GM21515 (cell line): ENCODE results near the gene CERS6.

Experiments used
- ATAC-seq: cut with Tn5 transposase; IDR thresholded peaks from one replicate; pipeline ENCODE4 v1.9.1; 2021; ENCODE audit not compliant: unreplicated experiment

The CERS6 gene

DNA sequence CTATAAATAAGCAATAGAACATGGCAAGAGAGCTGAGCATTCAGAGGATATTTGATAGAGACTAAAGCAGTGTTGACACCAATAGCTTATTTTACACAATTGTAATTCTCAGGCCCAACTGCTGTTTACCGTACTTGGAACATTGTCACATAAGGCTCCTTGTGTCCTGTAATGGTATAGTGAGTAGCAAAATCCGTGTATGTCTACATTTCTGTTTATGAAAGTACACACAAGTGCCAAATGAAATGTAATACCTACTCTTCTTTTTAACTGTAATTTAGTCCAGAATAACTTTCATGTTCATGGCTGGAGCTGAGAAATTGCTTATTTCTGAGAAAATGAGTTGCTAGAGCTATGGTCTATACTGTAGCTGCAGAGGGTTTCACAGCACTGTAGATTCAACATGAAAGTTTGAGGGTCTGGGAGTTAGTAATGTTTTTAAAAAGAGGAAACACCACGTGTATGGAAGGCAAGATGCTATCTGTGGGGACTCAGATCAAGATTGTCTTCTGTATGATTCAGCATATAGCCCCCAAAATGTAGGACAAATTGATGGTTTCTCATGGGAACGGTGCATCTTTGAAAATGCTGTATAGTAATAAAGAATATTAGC lies 236.2 kb downstream of the CERS6 start:
- no peak for ATAC-seq

DNA sequence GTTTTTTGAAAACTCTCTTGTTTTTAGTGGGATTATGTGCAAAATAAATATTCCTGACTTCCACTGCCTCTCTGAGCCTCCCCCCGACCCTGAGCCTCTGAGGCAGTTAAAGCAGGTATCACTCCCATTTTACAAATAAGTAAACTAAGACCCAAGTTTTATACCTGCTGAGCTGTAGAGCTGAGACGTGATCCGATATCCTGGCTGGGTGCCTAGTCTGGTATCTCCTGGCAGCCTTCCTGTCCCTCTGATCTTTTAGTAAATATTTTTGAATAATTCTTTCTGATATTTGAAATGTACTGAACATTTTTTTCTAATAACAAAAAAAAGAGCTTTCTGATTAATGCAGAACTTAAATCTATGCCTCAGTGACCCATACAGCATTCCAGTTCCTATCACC lies 238.1 kb downstream of the CERS6 start:
- no peak for ATAC-seq

DNA sequence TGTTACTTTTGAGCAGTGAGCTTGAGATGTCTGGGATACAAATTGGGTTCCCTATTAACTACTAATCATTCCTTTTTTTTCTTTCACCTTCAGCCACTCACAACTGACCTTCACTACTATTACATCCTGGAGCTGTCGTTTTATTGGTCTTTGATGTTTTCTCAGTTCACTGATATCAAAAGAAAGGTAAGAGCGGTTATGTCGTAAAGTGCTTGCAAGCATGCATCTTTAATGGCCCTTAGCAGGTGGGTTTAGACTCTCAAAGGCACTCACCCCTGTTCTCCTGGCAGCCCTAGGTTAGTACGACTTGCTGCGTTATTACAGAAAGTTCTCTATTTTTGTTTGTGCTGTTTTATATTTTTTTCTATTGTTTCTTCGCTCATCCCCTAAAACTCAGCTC lies 238.8 kb downstream of the CERS6 start:
- no peak for ATAC-seq

DNA sequence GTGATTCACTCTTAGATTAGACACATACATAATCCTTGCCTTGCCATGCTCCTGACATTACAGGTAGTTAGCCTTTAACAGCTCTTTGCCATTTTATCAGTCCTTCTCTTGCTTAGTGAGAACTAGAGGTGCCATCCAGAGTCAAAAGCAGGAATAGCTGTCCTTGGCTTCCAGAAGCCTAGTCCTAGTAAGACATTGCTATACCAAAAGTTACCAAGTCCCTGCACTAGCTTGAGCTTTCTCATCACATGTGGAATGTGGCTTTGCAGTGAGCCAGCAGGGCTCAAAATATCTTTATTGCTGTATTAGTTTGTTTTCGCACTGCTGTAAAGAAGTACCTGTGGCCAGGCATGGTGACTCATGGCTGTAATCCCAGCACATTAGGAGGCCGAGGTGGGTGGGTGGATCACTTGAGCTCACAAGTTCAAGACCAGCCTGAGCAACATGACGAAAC lies 241.6 kb downstream of the CERS6 start:
- ATAC-seq: no peak

DNA sequence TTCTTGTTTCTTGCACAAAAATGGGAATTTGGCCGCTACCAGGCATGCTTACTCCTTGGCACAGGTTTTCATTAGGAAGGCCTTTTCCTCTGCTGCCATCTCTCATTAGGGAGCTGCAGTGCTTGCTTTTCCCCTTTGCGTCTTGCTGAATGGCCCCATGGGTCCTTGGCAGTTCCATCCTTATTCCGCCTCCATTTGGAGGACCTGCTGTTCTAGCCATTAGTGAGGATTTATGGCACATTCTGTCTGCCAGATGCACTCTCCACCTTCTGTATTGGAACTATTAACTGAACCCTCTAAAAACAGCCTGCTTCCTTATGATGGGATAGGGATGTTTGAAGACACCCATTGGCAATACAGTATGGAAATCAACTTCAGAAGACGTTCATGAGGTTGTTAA lies 242.9 kb downstream of the CERS6 start:
- ATAC-seq: no peak

DNA sequence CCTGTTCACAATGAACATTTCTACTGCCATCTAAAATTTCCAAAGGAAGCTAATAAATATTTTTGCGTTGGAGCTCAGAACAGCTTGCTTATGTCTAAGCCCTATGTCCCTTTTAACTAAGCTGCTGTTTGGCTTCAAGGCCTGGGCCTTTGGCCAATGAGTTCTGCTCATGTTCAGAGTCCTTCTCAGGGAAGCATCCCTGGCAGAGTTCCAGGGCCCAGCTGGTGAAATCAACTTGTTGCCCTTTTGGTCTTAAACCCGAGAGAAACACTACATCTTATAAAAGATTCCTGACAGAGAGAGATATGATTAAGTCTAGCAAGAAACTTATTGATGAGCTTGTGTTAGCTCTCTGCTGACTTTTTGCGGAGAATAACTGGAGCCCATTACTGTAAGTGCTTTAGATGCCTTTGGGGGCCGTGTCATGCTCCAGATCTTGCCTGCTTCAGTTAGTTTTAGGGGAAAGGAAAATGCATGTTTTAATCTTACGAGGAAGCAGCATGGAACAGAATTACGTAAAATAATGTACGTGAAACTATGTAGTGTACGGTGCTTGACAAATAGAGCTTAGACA lies 243.9 kb downstream of the CERS6 start:
- no peak for ATAC-seq

DNA sequence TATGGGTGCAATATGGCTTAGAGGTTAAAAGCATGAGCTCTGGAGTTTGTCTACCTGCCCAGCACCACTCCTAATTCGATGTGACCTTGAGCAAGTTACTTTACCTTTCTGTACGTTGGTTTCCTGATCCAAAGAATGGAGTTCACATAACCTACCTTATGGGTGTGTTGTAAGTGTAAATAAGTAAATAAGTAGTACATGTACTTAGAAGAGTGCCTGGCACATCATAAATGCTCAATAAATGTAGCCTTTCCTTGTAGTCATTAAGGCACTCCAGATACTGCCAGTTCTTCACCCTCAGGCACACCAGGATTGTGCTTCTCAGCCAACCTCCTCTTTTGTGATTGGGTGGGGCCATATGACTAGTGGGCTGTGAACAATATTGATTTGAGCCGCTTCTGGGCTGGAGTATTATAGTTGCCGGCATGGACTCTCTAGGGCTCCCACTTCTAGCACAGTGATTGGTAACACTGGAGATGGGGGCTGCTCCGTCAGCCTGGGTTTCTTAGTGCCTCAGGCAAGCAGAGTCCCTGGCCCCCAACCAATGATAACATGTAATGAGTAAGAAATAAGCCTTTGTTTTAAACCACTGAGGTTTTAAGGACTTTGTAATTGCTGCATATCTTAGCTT lies 244.7 kb downstream of the CERS6 start:
- ATAC-seq: no peak

DNA sequence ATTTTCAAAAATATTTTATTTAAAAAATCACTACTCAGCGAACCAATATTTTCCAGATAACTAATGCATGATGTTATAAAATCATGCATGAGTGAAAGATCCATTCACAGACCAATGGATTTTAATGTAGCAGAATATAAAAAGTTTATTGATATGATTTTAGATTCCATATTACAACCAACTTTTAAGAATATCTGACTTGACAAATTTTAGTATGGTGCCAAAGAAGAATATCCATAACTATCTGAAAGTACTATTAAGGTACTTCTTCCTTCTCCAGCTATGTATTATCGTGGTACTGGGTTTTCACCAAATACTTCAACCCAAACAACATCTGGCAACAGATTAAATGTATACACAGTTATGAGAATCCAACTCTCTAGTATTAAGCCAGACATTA lies 246.5 kb downstream of the CERS6 start:
- ATAC-seq: no peak

DNA sequence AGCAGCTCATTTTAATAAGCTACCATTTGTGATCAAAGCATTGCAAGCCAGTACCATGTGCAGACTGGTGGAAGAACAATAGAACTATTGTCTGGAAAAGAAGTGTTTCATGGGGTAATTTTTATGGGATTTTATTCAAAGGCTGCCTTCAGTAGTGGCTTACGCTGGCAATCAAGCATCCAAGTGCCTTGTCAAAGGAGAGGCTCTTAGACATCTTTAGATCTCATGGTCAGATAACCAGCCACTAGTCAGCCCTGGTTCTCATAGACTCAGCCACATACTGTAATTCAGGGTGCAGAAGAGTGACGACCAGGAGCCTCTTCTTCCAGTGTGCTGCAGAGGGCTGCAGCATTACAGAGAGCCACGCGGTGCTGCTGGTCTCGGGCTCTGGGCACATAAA lies 247.9 kb downstream of the CERS6 start:
- ATAC-seq: no peak

DNA sequence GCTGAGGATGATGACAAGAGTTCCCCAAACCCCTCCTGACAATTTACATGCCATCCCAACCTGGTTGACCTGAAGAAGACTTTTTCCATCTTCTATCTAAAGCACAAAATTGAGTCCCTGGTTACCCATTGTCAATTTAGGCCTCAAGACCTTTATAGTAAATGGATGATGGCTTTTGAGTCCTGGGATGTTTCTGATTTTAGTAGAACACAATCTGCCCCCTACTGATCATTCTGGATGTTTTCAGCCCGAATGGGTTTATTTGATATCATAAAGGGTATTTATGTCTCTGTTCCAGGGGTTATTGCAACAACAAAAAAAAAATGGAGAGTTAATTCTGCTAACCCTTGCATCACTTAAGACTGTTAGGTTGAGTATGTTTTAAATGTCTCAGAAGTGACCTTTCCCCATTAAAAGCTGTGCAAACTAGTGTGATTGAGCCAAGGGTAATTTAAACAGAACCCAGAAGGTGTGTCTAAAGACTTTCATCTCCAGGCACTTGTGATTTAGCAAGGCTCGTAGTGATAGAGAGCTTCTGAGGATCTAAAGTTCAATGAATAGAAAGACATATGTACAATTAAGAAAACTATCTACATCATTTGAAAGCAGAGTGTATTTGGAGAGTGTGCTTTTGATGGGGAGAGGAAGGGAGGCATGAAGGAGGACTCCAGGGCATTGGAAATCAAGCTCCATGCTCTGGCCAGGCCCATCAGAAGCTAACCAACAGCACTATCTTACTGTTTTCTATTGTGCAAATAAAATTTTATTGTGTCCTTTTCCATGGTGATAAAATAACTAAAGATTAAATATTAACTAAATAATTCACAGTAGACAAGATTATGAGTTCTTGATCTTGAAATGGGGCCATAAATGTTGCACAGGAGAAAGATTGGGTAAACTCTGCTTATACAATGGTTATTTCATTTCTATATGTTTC lies 249.7 kb downstream of the CERS6 start:
- no peak for ATAC-seq

DNA sequence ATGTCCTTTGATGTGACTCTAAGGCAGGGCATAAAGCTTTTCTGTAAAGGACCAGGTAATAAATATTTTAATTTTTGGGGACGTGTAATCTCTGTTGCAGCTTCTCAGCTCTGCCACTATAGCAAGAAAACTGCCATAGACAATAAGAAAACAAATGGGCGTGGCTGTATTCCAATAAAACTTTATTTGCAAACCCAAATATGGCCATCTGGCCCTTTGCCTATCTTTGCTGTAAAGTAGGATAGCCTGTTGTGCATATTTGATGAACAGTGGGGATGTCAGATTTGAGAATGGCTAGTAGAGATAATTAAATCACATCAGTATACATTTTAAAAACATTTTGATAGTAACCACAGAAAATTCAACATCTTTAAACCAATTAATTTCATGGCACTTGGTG lies 250.7 kb downstream of the CERS6 start:
- ATAC-seq: no peak

DNA sequence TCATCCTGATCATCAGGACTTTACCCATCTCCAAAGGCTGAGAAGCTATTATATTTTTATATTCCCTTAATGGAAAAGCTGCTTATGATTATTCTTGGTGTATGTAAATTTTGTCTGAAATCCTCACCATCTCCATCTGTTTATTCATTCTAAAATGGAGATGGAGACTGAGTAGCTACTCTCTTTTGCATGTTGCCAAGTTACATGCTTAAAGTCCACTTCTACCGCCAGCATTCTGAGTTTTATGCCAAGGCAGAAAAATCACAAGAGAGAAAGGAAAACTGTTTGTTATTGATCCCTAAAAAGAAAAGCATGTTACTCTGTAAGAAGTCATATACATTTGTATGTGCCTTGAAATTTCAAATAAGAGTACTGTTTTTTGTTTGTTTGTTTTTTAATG lies 252.0 kb downstream of the CERS6 start:
- no peak for ATAC-seq

DNA sequence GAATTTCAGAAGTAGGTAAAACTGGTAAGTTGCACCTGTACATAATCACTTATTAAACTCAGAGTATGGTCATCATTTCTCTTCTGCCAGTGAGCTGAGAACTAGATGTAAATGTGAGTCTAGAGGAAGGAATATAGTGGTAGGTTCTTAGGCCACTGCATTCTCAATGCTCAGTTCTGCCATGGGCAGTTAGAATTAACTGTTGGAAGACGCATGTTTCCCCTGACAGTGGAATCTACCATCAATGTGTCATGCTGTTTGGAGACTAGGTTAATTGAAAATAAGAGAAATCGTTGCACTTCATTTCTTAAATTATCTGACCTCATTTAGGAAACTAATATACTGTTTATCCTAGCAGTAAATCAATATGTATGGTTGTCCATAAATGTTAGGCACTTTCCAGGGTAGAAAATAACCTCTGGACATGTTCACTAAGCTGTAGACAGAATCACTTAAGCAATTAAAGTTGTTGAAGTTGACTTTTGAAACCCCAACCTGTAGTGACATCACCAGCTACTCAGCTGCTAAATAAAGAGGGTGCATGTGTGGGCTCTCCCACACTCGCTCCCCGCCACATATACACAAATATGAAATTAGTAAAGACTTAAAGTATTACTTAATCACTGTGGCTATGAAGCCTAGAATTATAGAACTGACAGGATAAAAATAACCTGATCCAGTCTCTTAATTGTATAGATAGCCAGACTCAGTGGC lies 254.8 kb downstream of the CERS6 start:
- no peak for ATAC-seq

DNA sequence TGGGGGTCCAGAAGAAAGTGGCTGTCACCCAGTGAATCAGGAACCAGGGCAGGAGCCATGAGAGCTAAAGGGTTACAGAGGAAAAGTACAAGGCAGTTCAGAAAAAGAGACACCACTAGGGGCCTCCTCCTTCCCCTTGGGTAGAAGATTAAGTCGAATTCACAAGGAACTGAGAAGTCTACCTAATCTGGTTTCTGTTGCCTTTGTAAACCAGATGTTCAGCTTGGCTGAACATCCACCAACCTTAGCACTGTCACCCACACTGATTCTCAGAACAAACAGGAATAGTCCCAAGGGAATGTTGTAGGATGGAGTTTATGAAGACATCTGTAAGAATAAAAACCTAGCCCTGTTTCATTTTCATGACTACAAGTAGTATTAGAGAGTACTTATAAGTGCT lies 256.0 kb downstream of the CERS6 start:
- ATAC-seq: peak; percentile 98

DNA sequence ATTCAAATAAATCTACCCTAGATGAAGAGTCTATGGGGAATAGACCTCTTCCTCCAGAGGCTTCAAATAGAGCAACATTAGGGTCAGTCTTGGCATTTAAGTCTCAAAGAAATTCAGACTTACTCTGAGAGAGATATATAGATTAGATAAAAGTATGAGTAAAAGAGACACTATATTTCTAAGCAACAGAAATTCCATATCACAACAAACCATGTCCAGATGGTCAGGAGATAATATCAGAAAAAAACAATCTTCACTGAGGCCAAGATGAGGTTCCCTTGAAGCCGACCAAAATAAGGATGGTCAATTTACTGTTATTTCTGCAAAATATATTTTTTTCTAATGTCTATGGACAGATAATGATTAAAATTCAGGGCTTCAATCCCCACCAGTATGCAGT lies 257.3 kb downstream of the CERS6 start:
- ATAC-seq: no peak

DNA sequence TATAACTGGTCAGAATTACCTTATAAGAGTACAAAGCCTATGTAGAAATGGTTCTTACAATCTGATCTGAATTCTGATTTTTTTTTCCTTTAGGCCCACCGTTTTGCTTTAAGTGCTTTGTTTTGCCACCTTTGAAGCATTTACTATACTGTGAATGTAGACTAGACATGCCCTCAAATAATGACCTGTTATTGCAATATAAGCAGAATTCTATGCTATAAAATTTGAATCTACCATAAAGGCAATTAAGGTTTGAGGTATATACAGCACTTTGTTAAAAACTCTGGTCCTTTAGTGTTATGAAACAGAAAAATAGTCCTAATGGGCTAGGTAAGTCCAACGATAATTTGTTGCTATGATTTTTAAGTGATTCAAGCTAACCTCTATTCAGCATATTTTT lies 259.8 kb downstream of the CERS6 start:
- no peak for ATAC-seq

DNA sequence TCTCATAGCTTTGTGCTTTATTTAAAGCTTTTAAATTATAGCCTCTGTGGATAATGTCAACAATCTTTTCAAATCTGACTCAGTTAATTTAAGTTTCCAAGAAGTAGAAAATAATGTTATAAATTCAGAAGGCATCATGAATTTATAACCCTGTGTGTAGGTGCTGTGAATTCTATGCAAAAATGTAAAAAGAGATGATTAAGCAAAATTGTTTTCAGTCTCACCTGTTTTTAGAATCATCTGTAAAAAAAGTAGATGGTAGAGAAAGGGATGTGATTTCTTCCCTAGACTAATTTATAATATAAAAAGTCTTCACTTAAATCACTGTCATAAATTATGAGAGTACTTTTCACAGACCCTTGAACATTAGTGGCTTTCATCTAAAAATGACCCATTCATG lies 260.8 kb downstream of the CERS6 start:
- ATAC-seq: no peak

DNA sequence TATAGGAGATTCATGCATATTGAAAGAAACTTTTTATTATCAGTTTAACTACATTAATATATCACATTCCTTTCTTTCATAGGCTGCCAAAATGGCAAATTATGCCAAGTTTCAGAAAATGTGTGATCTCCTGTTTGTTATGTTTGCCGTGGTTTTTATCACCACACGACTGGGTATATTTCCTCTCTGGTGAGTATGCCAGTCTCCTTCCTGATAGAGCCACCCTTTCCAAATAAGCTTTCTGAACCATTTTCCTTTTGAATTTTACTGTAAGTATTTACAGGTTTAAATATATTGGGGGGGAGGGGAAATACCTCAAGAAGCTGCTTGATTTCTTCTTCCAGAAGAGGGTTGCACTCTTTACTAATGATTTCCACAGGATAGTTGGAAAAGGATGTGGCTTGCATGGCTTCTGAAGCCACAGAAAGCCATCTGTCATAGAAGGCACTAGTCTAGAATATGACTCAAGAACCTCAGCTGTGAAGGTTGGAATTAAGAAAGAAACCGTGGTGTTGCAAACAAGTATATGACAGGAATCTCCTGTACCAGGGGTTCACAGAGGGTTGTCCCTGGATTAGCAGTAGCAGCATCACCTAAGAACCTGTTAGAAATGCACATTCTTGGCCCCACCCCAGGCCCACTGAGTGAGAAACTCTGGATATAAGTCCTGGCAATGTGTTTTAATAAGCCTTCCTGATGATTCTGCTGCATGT lies 261.9 kb downstream of the CERS6 start:
- no peak for ATAC-seq

DNA sequence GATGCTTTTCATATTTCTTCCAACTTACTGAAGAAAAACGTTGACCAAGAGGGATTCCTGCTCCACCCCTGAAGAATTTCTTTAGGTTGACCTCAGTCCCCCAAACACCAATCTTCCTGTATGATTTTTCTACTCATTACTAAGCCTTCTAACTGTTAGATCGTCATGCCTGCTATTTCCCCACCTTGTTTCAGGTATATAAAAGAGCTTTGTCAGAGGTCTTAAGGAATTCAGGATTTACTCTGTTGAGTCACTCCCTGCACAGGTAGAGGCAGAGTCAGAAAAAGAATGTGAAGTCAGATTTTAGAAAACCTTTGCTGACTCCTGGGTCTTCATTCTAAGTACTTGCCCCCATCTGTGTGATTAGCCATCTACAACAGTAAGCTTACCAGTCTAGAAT lies 262.6 kb downstream of the CERS6 start:
- no peak for ATAC-seq

DNA sequence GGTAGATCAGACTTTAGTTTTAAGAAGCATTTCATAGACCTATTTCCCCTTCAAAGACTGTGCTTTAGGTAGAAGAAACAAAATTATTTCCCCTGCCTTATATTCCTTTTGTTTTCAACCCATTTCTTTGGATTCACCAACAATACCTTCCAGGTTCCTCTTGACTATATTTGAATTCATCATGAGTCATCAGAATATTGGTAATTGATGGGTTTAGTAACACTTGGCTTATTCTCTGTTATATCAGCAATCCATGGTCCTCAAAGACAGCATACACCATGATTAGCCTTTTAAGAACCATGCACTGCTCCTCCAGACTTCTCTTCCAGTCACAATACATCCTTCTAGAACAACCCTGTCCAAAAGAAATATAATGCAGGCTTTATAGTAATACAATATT lies 263.4 kb downstream of the CERS6 start:
- no peak for ATAC-seq
